ENCODE results near the gene SPECC1.
"Not testable (repeated sequence)": the region's sequence is repeated elsewhere in the genome, so short reads cannot be mapped to it uniquely, and the experiment has no call there.

DNA sequence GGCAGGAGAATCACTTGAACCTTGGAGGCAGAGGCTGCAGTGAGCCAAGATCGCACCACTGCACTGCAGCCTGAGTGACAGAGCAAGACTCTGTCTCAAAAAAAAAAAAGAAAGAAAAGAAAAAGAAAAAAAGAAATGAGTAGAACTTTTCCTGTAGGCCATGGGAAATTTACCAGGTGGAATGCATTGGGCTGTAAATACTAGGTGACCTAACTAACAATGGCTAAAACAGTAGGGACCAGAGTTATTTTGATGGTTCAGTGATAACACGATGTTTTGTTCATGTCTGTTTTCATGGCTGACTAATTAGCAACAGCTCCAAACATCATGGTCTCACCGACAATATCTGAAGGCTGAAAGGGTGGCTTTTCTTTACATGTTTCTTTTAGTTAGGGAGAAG, 318.6 kb downstream of the SPECC1 start:
- TF ChIP-seq, protein P1, sequence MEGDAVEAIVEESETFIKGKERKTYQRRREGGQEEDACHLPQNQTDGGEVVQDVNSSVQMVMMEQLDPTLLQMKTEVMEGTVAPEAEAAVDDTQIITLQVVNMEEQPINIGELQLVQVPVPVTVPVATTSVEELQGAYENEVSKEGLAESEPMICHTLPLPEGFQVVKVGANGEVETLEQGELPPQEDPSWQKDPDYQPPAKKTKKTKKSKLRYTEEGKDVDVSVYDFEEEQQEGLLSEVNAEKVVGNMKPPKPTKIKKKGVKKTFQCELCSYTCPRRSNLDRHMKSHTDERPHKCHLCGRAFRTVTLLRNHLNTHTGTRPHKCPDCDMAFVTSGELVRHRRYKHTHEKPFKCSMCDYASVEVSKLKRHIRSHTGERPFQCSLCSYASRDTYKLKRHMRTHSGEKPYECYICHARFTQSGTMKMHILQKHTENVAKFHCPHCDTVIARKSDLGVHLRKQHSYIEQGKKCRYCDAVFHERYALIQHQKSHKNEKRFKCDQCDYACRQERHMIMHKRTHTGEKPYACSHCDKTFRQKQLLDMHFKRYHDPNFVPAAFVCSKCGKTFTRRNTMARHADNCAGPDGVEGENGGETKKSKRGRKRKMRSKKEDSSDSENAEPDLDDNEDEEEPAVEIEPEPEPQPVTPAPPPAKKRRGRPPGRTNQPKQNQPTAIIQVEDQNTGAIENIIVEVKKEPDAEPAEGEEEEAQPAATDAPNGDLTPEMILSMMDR (IDR thresholded peaks at IDR 0.05): not testable (repeated sequence)
- TF ChIP-seq POLR2A (IDR thresholded peaks at IDR 0.05): not testable (repeated sequence)

All from adrenal gland (tissue), 5 donors.